NB4 (cell line): ENCODE data around the gene IFITM1.

ENCODE experiments used
- CTCF ChIP-seq: IDR thresholded peaks from one replicate; pipeline ENCODE4 v1.5.1; 2012; ENCODE audit warnings: low read depth, low read length
- MAX ChIP-seq: IDR thresholded peaks from 2 replicates; pipeline ENCODE4 v1.6.1; 2011; ENCODE audit warnings: low read depth, low read length
- MYC ChIP-seq: IDR thresholded peaks from 2 replicates; pipeline ENCODE4 v1.6.1; 2011; ENCODE audit warnings: low read depth, low read length
- POLR2A ChIP-seq: IDR thresholded peaks from 2 replicates; pipeline ENCODE4 v1.6.1; 2011; ENCODE audit warnings: mild to moderate bottlenecking; ENCODE audit not compliant: insufficient read length; ENCODE audit errors: extremely low read depth

- no peak for TF ChIP-seq CTCF
- no peak for TF ChIP-seq POLR2A
- no peak for TF ChIP-seq MAX
- no peak for TF ChIP-seq MYC
These were observed 1.6 kb upstream of the IFITM1 start for GRCh38 chr11:312092-312816.
